ENCODE measurements around the gene PRDX6.
"Not testable (repeated sequence)": the region's sequence is repeated elsewhere in the genome, so short reads cannot be mapped to it uniquely, and the experiment has no call there.

PRDX6 gene

GRCh38 chr1:173502104-173502503 is 25.0 kb downstream of the PRDX6 start:
- DNase-seq, result no peak

- DNase-seq, result no peak
Measured at GRCh38 chr1:173503391-173503790, 26.3 kb downstream of the PRDX6 start.

GRCh38 chr1:173504268-173504667 is 27.1 kb downstream of the PRDX6 start:
- no peak for DNase-seq

- DNase-seq, result no peak
Measured at GRCh38 chr1:173505391-173505790, 28.3 kb downstream of the PRDX6 start.

GRCh38 chr1:173506437-173506836 is 29.3 kb downstream of the PRDX6 start:
- no peak for DNase-seq

DNA sequence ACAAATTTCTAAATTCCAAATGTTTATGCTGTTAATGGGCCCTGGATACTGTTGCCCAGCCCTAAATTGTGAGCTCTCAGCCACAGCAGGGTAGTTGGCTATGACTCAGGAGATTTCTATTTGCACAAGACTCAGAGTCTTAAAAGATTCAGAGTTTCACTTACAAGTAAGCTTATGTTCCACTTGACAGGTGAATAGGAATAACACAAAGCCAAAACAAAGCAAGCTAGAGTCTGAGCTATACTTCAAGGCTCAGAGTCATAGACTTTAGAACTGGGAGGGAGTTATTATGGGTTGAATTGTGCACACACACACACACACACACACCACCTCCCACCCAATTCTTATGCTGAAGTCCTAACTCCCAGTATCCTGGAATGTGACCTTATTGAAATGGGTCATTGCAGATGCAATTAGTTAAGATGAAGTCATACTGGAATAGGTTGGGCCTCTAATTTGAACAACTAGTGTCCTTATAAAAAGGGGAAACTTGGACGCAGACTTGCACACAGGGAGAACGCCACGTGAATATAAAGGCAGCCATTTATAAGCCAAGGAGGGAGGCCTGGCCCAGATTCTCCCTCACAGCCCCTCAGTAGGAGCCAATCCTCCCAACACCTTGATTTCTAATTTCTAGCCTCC is 30.2 kb downstream of the PRDX6 start:
- no peak for DNase-seq

- DNase-seq, result no peak
Measured at GRCh38 chr1:173507847-173508209, 30.7 kb downstream of the PRDX6 start.

DNA sequence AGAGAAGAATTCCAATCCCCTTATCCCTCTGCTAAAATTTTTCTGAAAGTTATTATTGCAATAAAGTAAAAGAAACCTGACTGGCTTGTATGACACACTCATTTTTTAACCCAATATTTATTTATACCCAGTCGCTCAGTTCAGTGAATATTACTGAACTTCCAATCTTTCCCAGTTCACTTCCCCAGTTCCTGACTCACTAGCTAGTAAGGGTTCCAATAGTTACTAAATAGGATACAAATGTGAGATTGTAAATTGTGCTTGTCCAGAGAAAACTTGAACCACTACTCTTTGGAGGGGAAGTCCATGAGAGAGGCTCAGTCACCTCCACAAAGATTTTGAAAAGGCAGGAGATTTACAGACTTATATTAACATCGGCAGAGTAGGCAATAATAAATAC is 31.4 kb downstream of the PRDX6 start:
- DNase-seq, result no peak

- no peak for DNase-seq
Measured at GRCh38 chr1:173509797-173510196, 32.7 kb downstream of the PRDX6 start.

- not testable (repeated sequence) for DNase-seq
Measured at GRCh38 chr1:173514503-173514902, 37.4 kb downstream of the PRDX6 start.

DNA sequence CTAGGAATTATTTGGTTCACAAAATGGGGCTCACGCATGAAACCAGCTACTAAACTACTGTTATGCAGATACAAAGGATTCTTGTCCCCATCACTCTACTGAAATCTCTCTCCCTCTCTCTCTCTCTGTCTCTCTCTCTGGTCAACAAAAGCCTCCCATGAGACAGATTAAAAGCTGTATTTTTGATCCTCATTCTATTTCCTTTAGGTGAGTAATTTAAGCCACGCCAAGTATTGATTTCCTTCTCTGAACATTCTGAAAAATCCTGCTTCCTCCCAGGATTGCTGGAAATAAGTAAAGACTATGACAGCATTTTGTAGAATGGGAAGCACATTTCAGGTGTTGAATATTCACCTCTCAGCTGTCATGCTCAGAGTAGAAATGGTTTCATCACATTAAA is 43.7 kb downstream of the PRDX6 start:
- DNase-seq, result no peak

DNA sequence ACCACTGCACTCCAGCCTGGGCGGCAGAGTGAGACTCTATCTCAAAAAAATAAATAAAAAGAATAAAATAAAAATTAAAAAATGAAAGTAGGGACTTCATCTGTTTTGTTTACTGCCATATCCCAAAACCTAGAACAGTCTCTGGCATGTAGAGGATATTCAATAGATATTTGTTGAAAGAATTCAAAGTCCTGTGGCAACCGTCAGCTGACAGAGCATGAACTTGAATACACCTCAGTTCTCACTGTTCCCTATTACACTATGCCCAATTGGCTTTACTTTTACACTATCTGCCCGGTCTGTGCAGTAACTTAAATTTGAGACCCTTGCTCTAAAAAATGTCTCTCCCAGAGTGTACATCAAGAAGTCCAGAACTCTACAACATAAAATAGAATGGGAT is 46.2 kb downstream of the PRDX6 start:
- no peak for DNase-seq

DNA sequence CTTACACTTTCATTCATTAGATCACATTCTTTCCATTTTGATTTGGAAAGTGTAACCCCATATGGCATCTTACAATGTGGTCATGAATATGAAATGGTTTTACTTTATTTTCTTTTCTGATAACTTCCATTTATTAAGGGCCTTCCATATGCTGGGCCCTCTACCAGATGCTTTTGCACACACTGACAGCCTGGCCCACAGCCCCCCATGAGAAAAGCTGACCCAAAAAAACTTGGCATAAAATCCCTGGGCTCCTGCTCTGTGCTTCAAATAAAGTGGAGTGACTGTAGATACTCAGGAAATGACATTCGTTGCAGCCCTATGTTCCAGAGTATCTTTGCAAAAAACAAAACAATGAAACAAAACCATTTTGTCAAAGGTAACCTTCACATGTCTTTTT is 48.8 kb downstream of the PRDX6 start:
- DNase-seq, result no peak

GRCh38 chr1:173527151-173527826 is 50.2 kb downstream of the PRDX6 start:
- no peak for DNase-seq

- DNase-seq, result no peak
Measured at GRCh38 chr1:173529106-173529505, 52.0 kb downstream of the PRDX6 start.

GRCh38 chr1:173530795-173531693 is 53.9 kb downstream of the PRDX6 start:
- DNase-seq, result no peak

GRCh38 chr1:173532237-173532636 is 55.1 kb downstream of the PRDX6 start:
- DNase-seq, result no peak

DNA sequence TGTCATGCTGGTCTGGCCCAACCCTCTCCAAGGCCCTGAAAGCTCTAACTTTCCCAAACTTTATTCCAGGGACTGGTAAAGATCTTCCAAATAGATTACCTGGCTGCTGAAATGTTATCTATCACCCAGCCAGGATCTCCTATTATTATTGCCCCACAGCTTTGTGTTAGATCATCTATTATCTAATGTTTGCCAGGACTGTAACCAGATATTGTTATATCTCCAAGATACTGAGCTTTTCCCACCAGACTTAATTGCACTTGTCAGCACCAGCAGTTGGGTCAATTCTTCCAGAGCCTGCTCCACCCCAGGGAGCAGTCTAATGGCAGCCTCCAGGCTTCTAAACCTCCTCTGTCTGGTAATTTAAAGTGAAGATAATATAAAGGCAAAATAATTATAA is 59.1 kb downstream of the PRDX6 start:
- no peak for DNase-seq
